Renal pelvis (tissue), 4 donors: ENCODE measurements around the gene NUDT3. TPM values are rescaled to one million over a fixed set of nuclear protein-coding genes. Genes with fewer than 3 reads are reported as not detected.
A peak's percentile ranks its signal among the peaks of the same experiment; 100 is the strongest.
"Not testable (repeated sequence)": the region's sequence is repeated elsewhere in the genome, so short reads cannot be mapped to it uniquely, and the experiment has no call there.

Source experiments
- DNase-seq: peaks from one replicate; pipeline ENCODE4 v3.0.0-alpha.2; 2013
- polyA plus RNA-seq, 3 donors: library from polyadenylated mRNA; unstranded; fragments of 120-200 nt; gene quantifications; one replicate each; pipeline ENCODE4 v1.2.1, GENCODE V29; 2013; ENCODE audit not compliant: insufficient read length in 3 of 3

The NUDT3 gene
- polyA plus RNA-seq, 3 donors = 18.7 to 22.1 (median 19.1) TPM

- no peak for DNase-seq
These were observed 96.7 kb downstream of the NUDT3 start for GRCh38 chr6:34295721-34296120.

- DNase-seq = no peak
These were observed 99.5 kb downstream of the NUDT3 start for GRCh38 chr6:34292954-34293353.

GRCh38 chr6:34289137-34289536, 103.3 kb downstream of the NUDT3 start:
- DNase-seq = no peak

GRCh38 chr6:34288581-34288980, 103.9 kb downstream of the NUDT3 start:
- DNase-seq = no peak

GRCh38 chr6:34285448-34286164, 106.9 kb downstream of the NUDT3 start:
- no peak for DNase-seq

- DNase-seq = no peak
These were observed 107.7 kb downstream of the NUDT3 start for GRCh38 chr6:34284563-34285447.

- no peak for DNase-seq
These were observed 110.7 kb downstream of the NUDT3 start for GRCh38 chr6:34281702-34282334.

- no peak for DNase-seq
These were observed 112.3 kb downstream of the NUDT3 start for GRCh38 chr6:34280216-34280615.

GRCh38 chr6:34278833-34279232, 113.6 kb downstream of the NUDT3 start:
- no peak for DNase-seq

GRCh38 chr6:34277763-34278112, 114.7 kb downstream of the NUDT3 start:
- DNase-seq = no peak

- DNase-seq = peak; percentile 16
These were observed 115.3 kb downstream of the NUDT3 start for GRCh38 chr6:34276881-34277762.

GRCh38 chr6:34276191-34276590, 116.3 kb downstream of the NUDT3 start:
- DNase-seq = no peak

- DNase-seq = no peak
These were observed 117.2 kb downstream of the NUDT3 start for GRCh38 chr6:34275128-34275804.

- DNase-seq = no peak
These were observed 118.3 kb downstream of the NUDT3 start for GRCh38 chr6:34274129-34274528.

- no peak for DNase-seq
These were observed 119.1 kb downstream of the NUDT3 start for GRCh38 chr6:34273242-34273805.

- DNase-seq = no peak
These were observed 120.2 kb downstream of the NUDT3 start for GRCh38 chr6:34272013-34272926.

GRCh38 chr6:34269658-34270341, 122.7 kb downstream of the NUDT3 start:
- DNase-seq = not testable (repeated sequence)

GRCh38 chr6:34269132-34269531, 123.3 kb downstream of the NUDT3 start:
- not testable (repeated sequence) for DNase-seq

- DNase-seq = no peak
These were observed 124.7 kb downstream of the NUDT3 start for GRCh38 chr6:34267746-34268145.
